GM13976 (cell line): ENCODE measurements around the gene ACSF2.
A peak's percentile ranks its signal among the peaks of the same experiment; 100 is the strongest.

Experiments
- DNase-seq: peaks from one replicate; pipeline ENCODE4 v3.0.0; 2012; ENCODE audit warnings: low spot score
- in situ Hi-C: fragments of 300-500 bp; cut with MboI; formaldehyde crosslinking; loops from one replicate; pipeline ENCODE4 v1.12.0; 2022; ENCODE audit warnings: low sequenced_read_pairs, mixed read lengths, inconsistent platforms; ENCODE audit not compliant: unreplicated experiment
- TF ChIP-seq, protein P1 (sequence below): IDR thresholded peaks from 2 replicates; pipeline ENCODE4 v1.5.1; 2012; ENCODE audit warnings: borderline replicate concordance, mild to moderate bottlenecking; ENCODE audit not compliant: insufficient read depth; ENCODE audit errors: extremely low read depth, missing control alignments, control extremely low read depth

ACSF2 gene

DNA sequence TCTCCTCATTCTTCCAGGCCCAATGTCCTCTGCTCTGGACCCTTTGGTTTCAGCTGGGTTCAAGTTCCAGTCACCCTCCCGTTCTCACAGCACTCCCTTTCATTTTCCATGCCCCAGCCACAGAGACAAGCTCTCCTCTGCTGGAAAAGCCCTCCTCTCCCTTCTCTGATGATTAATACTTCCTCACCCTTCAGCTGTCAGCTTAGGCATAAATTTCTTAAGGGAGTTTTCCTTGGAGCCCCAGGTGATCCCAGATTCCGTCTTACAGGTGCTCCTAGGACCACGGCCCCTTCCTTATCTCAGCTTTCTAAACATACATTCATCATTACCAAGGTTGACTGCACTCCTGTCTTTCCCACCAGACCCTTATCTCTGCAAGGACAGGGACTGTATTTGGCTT is 32.3 kb downstream of the ACSF2 start:
- no peak for DNase-seq
- in situ Hi-C loops = no loop called here
- TF ChIP-seq, protein P1, sequence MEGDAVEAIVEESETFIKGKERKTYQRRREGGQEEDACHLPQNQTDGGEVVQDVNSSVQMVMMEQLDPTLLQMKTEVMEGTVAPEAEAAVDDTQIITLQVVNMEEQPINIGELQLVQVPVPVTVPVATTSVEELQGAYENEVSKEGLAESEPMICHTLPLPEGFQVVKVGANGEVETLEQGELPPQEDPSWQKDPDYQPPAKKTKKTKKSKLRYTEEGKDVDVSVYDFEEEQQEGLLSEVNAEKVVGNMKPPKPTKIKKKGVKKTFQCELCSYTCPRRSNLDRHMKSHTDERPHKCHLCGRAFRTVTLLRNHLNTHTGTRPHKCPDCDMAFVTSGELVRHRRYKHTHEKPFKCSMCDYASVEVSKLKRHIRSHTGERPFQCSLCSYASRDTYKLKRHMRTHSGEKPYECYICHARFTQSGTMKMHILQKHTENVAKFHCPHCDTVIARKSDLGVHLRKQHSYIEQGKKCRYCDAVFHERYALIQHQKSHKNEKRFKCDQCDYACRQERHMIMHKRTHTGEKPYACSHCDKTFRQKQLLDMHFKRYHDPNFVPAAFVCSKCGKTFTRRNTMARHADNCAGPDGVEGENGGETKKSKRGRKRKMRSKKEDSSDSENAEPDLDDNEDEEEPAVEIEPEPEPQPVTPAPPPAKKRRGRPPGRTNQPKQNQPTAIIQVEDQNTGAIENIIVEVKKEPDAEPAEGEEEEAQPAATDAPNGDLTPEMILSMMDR = no peak

DNA sequence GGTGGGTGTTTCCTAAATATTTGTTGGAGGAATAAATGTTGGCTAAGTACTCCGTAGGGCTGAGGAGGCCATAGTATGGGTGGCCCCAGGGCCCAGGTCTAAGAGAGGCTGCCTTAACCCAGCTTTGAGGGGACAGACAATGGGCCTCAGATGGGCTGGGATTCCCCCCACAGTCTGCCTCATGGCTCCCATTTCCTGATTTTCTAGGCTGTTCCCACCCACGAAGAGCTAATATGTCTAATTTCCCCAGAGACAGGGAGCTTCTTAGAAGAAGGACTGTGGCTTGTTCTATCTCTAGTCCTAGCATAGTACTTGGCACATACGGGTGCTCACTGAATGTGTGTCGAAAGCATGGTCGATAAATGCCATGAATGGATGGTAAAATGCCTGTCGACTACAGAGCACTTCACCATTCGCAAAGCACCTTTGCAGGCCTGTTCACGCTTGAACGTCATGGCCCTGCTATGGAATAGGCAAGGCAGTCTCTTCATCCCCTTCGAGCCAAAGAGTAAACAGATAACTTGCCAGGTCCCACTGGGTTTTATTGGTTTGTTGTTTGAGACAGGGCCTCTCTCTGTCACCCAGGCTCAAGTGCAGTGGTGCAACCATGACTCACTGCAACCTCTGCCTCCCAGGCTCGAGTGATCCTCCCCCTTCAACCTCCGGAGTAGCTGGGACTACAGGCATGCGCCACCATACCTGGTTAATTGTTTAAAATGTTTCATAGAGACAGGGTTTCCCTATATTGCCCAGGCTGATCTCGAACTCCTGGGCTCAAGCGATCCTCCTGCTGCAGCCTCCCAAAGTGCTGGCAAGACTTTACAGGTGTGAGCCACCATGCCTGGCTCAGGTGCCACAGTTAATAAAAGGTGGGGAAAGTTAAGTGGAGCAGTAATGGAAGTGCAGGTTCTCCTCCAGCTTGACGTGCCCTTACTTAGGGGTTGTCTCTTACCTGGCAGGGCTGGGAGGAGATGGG is 33.0 kb downstream of the ACSF2 start:
- in situ Hi-C loops = no loop called here
- DNase-seq = no peak
- TF ChIP-seq, protein P1 = no peak

DNA sequence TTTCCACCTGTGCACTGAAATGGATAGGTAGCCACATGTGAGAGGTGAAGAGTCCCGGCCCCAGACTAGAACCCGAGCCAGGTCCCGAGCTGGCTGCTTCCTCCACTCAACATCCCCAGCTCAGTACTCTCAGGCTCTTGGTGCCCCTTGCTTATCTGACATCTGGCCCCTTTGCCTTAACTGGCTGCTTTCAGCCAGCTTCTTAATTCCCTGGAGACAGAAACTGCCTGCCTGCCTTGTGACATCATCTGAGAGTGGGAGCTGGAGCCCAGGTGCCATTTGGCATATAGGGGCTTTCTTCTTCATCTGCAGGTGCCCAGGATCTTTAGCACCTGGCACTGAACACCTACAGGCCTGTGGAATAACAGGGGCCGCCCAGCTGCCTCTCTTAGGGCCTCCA is 33.7 kb downstream of the ACSF2 start:
- TF ChIP-seq, protein P1 = no peak
- in situ Hi-C loops = no loop called here
- DNase-seq = peak; percentile 7

DNA sequence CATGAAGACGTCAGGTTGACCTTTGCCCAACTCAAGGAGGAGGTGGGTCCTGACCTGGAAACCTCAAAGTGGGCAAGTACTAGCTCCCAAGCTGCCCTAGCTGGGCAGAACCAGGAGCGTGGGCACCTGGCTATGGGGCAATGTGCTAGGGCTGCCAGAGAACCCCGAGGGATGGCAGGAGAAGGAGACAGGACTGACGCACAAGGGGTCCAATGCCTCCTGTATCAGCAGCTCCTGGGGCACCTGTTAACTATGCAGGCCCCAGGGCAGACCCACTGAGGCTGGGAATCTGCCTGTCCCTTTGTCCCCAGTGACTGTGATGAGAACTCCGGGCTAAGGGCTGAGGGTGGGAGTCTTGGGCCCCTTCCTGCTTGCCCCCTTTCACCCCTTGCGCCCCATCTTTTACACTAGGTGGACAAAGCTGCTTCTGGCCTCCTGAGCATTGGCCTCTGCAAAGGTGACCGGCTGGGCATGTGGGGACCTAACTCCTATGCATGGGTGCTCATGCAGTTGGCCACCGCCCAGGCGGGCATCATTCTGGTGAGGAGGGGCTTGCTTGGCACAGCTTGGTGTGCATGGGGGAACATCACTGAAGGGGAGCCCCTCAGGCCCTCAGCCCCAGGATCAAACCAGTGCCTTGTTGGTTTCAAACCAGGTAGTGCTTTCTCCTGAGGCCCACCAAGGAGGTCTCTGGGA is 35.0 kb downstream of the ACSF2 start:
- DNase-seq = no peak
- in situ Hi-C loops = no loop called here

DNA sequence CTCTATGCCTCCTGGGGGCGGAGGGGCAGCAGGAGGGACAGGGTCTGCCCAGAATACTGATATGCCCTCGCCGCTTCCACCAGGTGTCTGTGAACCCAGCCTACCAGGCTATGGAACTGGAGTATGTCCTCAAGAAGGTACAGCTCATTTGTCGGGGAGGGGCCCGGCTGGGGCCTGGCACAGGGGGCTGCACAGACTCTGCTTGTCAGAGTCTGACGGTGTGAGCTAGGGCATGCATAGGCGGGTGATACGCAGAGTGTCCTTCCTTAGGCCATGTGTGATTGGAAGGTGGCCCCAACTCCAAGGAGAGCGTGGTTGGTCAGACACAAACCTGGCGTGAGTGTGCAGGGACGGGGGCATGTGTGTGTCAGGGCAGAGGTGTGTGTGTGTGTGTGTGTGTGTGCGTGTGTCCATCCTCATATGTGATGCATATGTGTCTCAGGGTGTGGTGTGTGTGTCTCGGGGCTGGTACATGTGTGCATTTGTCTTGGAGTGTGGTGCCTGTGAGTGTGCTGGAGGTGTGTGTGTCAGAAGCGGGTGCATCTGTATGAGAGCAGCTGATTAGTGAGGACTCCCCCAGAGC is 35.6 kb downstream of the ACSF2 start:
- TF ChIP-seq, protein P1 = no peak
- no peak for DNase-seq
- in situ Hi-C loops = no loop called here

More for the DNA sequence above, 35.0 kb downstream of the ACSF2 start:
- TF ChIP-seq, protein P1 = no peak

DNA sequence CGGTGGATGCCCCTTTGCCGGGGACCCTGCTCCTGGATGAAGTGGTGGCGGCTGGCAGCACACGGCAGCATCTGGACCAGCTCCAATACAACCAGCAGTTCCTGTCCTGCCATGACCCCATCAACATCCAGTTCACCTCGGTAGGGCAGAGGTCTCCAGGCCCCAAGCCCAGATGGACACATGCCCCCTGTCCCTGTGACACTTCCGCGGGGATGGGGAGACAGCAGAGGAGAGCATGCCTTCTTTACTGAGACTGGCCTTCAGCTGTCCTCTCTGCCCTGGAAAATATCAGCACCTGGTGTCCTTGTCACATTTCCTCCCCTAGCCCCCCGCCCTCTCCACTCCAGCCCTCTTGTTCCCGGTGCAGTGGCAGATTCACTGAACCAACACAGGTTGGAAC is 36.4 kb downstream of the ACSF2 start:
- in situ Hi-C loops = no loop called here
- DNase-seq = no peak
- TF ChIP-seq, protein P1 = no peak
